Measurements from ENCODE around the gene LRP11. TPM values are rescaled to one million over a fixed set of nuclear protein-coding genes. Genes with fewer than 3 reads are reported as not detected.
"Not testable (repeated sequence)": the region's sequence is repeated elsewhere in the genome, so short reads cannot be mapped to it uniquely, and the experiment has no call there.

LRP11 gene
- polyA plus RNA-seq, 1 donor from 2014 or later, result 57.0 TPM

DNA sequence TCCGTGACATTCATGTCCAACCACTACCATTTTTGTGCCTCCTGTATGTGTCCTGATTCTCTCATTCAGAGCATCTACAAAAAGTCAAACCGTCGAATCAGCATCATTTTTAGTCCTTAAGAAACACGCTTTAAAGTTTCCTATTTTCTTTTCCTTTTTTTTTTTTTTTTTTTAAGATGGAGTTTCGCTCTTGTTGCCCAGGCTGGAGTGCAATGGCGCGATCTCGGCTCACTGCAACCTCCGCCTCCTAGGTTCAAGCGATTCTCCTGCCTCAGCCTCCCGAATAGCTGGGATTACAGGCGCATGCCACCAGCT lies 1.8 kb downstream of the LRP11 start:
- H3K27me3 ChIP-seq (ENCODE audit: insufficient read depth, low read depth, low read length); H3K36me3 ChIP-seq (ENCODE audit: insufficient read depth, low read length); H4K20me1 ChIP-seq (ENCODE audit: insufficient read depth); H3K27ac ChIP-seq (ENCODE audit: low read length); H3K9me2 ChIP-seq (ENCODE audit: insufficient read depth, low read length); H3F3A ChIP-seq (ENCODE audit: insufficient read depth, low read length, poor library complexity, severe bottlenecking); H3K9me3 ChIP-seq (ENCODE audit: low read length); H3K9ac ChIP-seq (ENCODE audit: low read length); H2AFZ ChIP-seq (ENCODE audit: low read depth, low read length): not testable (repeated sequence)
- H3K4me2 ChIP-seq (ENCODE audit: low read length), result peak overlapping the region; percentile 16
- peak overlapping the region; percentile 70 for H3K4me3 ChIP-seq (ENCODE audit: low read length)
- H3K79me2 ChIP-seq (replicated peaks; ENCODE audit: insufficient read depth, low read length), result peaks cover 24% of the 10 kb centered on the region

DNA sequence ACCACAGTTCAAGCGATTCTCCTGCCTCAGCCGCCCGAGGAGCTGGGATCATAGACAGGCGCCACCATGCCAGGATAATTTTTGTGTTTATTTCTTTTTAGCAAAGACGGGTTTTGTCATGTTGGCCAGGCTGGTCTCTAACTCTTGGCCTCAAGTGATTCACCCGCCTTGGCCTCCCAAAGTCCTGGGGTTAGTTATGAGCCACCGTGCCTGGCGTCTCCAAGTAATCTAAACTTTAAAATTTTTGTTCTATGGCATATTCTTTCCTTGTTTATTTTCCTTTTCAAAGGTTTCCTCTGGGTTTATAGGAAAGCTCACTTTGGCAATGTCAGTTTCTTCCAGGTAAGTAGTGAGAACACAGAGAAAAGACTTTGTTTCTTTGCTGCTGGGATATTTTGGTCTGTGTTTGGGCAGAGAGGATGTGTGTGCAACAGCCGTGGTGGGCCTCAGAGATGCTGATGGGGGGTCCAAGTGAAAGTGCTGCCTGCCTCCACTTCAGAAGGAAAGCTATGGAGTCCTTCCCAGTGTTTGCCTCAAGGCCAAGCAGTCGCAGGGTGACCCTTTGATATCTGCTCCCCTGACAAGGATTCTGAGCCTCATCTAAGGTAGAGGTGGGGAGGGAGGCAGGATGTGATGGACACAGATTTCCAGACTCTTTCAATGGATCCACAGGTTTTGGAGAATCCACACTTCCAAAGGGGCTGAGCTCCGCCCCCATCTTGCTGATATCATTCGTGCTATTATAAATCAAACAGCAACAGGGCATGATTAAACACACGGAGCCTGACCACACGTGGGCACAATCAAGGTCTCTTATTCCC lies 2.3 kb downstream of the LRP11 start:
- no peak overlapping the region for H3K9ac ChIP-seq (ENCODE audit: low read length)
- H3K9me2 ChIP-seq (ENCODE audit: insufficient read depth, low read length), result no peaks in the 10 kb centered on the region
- peaks cover 3% of the 10 kb centered on the region for H3F3A ChIP-seq (ENCODE audit: insufficient read depth, low read length, poor library complexity, severe bottlenecking)
- TF ChIP-seq MXI1 (conservative IDR thresholded peaks at IDR 0.05; ENCODE audit: poor library complexity, severe bottlenecking), result no peak
- TF ChIP-seq, protein P1, sequence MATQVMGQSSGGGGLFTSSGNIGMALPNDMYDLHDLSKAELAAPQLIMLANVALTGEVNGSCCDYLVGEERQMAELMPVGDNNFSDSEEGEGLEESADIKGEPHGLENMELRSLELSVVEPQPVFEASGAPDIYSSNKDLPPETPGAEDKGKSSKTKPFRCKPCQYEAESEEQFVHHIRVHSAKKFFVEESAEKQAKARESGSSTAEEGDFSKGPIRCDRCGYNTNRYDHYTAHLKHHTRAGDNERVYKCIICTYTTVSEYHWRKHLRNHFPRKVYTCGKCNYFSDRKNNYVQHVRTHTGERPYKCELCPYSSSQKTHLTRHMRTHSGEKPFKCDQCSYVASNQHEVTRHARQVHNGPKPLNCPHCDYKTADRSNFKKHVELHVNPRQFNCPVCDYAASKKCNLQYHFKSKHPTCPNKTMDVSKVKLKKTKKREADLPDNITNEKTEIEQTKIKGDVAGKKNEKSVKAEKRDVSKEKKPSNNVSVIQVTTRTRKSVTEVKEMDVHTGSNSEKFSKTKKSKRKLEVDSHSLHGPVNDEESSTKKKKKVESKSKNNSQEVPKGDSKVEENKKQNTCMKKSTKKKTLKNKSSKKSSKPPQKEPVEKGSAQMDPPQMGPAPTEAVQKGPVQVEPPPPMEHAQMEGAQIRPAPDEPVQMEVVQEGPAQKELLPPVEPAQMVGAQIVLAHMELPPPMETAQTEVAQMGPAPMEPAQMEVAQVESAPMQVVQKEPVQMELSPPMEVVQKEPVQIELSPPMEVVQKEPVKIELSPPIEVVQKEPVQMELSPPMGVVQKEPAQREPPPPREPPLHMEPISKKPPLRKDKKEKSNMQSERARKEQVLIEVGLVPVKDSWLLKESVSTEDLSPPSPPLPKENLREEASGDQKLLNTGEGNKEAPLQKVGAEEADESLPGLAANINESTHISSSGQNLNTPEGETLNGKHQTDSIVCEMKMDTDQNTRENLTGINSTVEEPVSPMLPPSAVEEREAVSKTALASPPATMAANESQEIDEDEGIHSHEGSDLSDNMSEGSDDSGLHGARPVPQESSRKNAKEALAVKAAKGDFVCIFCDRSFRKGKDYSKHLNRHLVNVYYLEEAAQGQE (IDR thresholded peaks at IDR 0.05; ENCODE audit: borderline replicate concordance), result no peak
- TF ChIP-seq EP300 (conservative IDR thresholded peaks at IDR 0.05; ENCODE audit: poor library complexity, severe bottlenecking), result no peak
- no peak for TF ChIP-seq POLR2AphosphoS5 (IDR thresholded peaks at IDR 0.05)
- TF ChIP-seq TAF1 (IDR thresholded peaks at IDR 0.05; ENCODE audit: low read depth), result no peak
- no peak for TF ChIP-seq RAD21 (conservative IDR thresholded peaks at IDR 0.05)
- no peak for TF ChIP-seq SMC3 (conservative IDR thresholded peaks at IDR 0.05; ENCODE audit: poor library complexity)
- TF ChIP-seq CTCF (IDR thresholded peaks at IDR 0.05; ENCODE audit: poor library complexity, severe bottlenecking), result no peak
- TF ChIP-seq EZH2 (IDR thresholded peaks at IDR 0.05; ENCODE audit: borderline replicate concordance, insufficient read depth, low read length, poor library complexity, severe bottlenecking), result no peak
- no peaks in the 10 kb centered on the region for H3K9me3 ChIP-seq (ENCODE audit: low read length)
- no peaks in the 10 kb centered on the region for H3K27me3 ChIP-seq (ENCODE audit: insufficient read depth, low read depth, low read length)
- peak overlapping the region; percentile 70 for H3K4me3 ChIP-seq (ENCODE audit: low read length)
- no peak overlapping the region for H3K4me2 ChIP-seq (ENCODE audit: low read length)
- no peak overlapping the region for H3K27ac ChIP-seq (ENCODE audit: low read length)
- peaks cover 24% of the 10 kb centered on the region for H3K79me2 ChIP-seq (replicated peaks; ENCODE audit: insufficient read depth, low read length)
- H3K36me3 ChIP-seq (ENCODE audit: insufficient read depth, low read length), result no peaks in the 10 kb centered on the region
- no peaks in the 10 kb centered on the region for H4K20me1 ChIP-seq (ENCODE audit: insufficient read depth)
- H2AFZ ChIP-seq (ENCODE audit: low read depth, low read length), result no peak overlapping the region

Data from neural cell (in vitro differentiated cells).